Activated naive CD8-positive, alpha-beta T cell (primary cell): ENCODE measurements around the gene NPW.

Source experiments
- H3K27ac Mint-ChIP-seq: one replicate; pipeline ENCODE4 v1.8.0; 2021; ENCODE audit warnings: mixed read lengths
- H3K27me3 Mint-ChIP-seq: one replicate; pipeline ENCODE4 v1.8.0; 2021; ENCODE audit warnings: mixed read lengths
- H3K36me3 Mint-ChIP-seq: one replicate; pipeline ENCODE4 v1.8.0; 2021; ENCODE audit warnings: mixed read lengths
- H3K4me1 Mint-ChIP-seq: one replicate; pipeline ENCODE4 v1.8.0; 2021; ENCODE audit warnings: low read depth, mixed read lengths
- H3K4me3 Mint-ChIP-seq: one replicate; pipeline ENCODE4 v1.8.0; 2021; ENCODE audit warnings: mild to moderate bottlenecking, mixed read lengths
- H3K9me3 Mint-ChIP-seq: one replicate; pipeline ENCODE4 v1.8.0; 2021; ENCODE audit warnings: low read depth, mixed read lengths

The NPW gene

GRCh38 chr16:2054543-2055245 is 35.1 kb downstream of the NPW start:
- no peaks in the 10 kb centered on the region for H3K9me3 Mint-ChIP-seq
- H3K36me3 Mint-ChIP-seq = no peaks in the 10 kb centered on the region
- no peak overlapping the region for H3K27ac Mint-ChIP-seq
- no peaks in the 10 kb centered on the region for H3K4me1 Mint-ChIP-seq
- no peaks in the 10 kb centered on the region for H3K27me3 Mint-ChIP-seq
- no peak overlapping the region for H3K4me3 Mint-ChIP-seq

GRCh38 chr16:2056077-2056476 is 36.5 kb downstream of the NPW start:
- H3K27me3 Mint-ChIP-seq = no peaks in the 10 kb centered on the region
- H3K36me3 Mint-ChIP-seq = no peaks in the 10 kb centered on the region
- no peaks in the 10 kb centered on the region for H3K4me1 Mint-ChIP-seq
- no peak overlapping the region for H3K27ac Mint-ChIP-seq
- H3K9me3 Mint-ChIP-seq = no peaks in the 10 kb centered on the region
- no peak overlapping the region for H3K4me3 Mint-ChIP-seq

GRCh38 chr16:2056681-2057407 is 37.3 kb downstream of the NPW start:
- Mint-ChIP-seq H3K27ac (no peak overlapping the region), H3K4me1 (no peaks in the 10 kb centered on the region), H3K27me3 (no peaks in the 10 kb centered on the region), H3K36me3 (no peaks in the 10 kb centered on the region), H3K4me3 (no peak overlapping the region), H3K9me3 (no peaks in the 10 kb centered on the region)

- no peaks in the 10 kb centered on the region for H3K4me1 Mint-ChIP-seq
- H3K9me3 Mint-ChIP-seq = no peaks in the 10 kb centered on the region
- H3K36me3 Mint-ChIP-seq = no peaks in the 10 kb centered on the region
- no peak overlapping the region for H3K4me3 Mint-ChIP-seq
- no peaks in the 10 kb centered on the region for H3K27me3 Mint-ChIP-seq
- no peak overlapping the region for H3K27ac Mint-ChIP-seq
Observed at GRCh38 chr16:2057438-2057837, 37.9 kb downstream of the NPW start.

GRCh38 chr16:2058420-2058819 is 38.8 kb downstream of the NPW start:
- no peaks in the 10 kb centered on the region for H3K4me1 Mint-ChIP-seq
- no peak overlapping the region for H3K27ac Mint-ChIP-seq
- H3K4me3 Mint-ChIP-seq = no peak overlapping the region
- no peaks in the 10 kb centered on the region for H3K9me3 Mint-ChIP-seq
- no peaks in the 10 kb centered on the region for H3K36me3 Mint-ChIP-seq
- no peaks in the 10 kb centered on the region for H3K27me3 Mint-ChIP-seq

- no peak overlapping the region for H3K4me3 Mint-ChIP-seq
- H3K9me3 Mint-ChIP-seq = no peaks in the 10 kb centered on the region
- H3K36me3 Mint-ChIP-seq = no peaks in the 10 kb centered on the region
- H3K4me1 Mint-ChIP-seq = no peaks in the 10 kb centered on the region
- H3K27ac Mint-ChIP-seq = no peak overlapping the region
- H3K27me3 Mint-ChIP-seq = no peaks in the 10 kb centered on the region
Observed at GRCh38 chr16:2058872-2059271, 39.3 kb downstream of the NPW start.

- Mint-ChIP-seq H3K36me3 (no peaks in the 10 kb centered on the region), H3K9me3 (no peaks in the 10 kb centered on the region), H3K4me3 (no peak overlapping the region), H3K27me3 (no peaks in the 10 kb centered on the region), H3K27ac (no peak overlapping the region), H3K4me1 (no peaks in the 10 kb centered on the region)
Observed at GRCh38 chr16:2060346-2060745, 40.8 kb downstream of the NPW start.

GRCh38 chr16:2061023-2061422 is 41.4 kb downstream of the NPW start:
- Mint-ChIP-seq H3K27ac (no peak overlapping the region), H3K4me3 (no peak overlapping the region), H3K9me3 (no peaks in the 10 kb centered on the region), H3K36me3 (no peaks in the 10 kb centered on the region), H3K4me1 (no peaks in the 10 kb centered on the region), H3K27me3 (no peaks in the 10 kb centered on the region)

- H3K27me3 Mint-ChIP-seq = no peaks in the 10 kb centered on the region
- H3K9me3 Mint-ChIP-seq = no peaks in the 10 kb centered on the region
- no peak overlapping the region for H3K4me3 Mint-ChIP-seq
- H3K27ac Mint-ChIP-seq = no peak overlapping the region
- H3K4me1 Mint-ChIP-seq = no peaks in the 10 kb centered on the region
- H3K36me3 Mint-ChIP-seq = no peaks in the 10 kb centered on the region
Observed at GRCh38 chr16:2061526-2061925, 41.9 kb downstream of the NPW start.

GRCh38 chr16:2062801-2063200 is 43.2 kb downstream of the NPW start:
- Mint-ChIP-seq H3K36me3 (no peaks in the 10 kb centered on the region), H3K4me1 (no peaks in the 10 kb centered on the region), H3K27ac (no peak overlapping the region), H3K4me3 (no peak overlapping the region), H3K27me3 (no peaks in the 10 kb centered on the region), H3K9me3 (no peaks in the 10 kb centered on the region)

GRCh38 chr16:2063861-2064260 is 44.3 kb downstream of the NPW start:
- no peaks in the 10 kb centered on the region for H3K36me3 Mint-ChIP-seq
- no peaks in the 10 kb centered on the region for H3K9me3 Mint-ChIP-seq
- no peaks in the 10 kb centered on the region for H3K27me3 Mint-ChIP-seq
- H3K4me1 Mint-ChIP-seq = no peaks in the 10 kb centered on the region
- no peak overlapping the region for H3K4me3 Mint-ChIP-seq
- H3K27ac Mint-ChIP-seq = no peak overlapping the region

- Mint-ChIP-seq H3K4me1 (no peaks in the 10 kb centered on the region), H3K4me3 (no peak overlapping the region), H3K27me3 (no peaks in the 10 kb centered on the region), H3K36me3 (no peaks in the 10 kb centered on the region), H3K27ac (no peak overlapping the region), H3K9me3 (no peaks in the 10 kb centered on the region)
Observed at GRCh38 chr16:2064368-2064945, 44.9 kb downstream of the NPW start.

GRCh38 chr16:2066139-2066538 is 46.6 kb downstream of the NPW start:
- H3K36me3 Mint-ChIP-seq = no peaks in the 10 kb centered on the region
- H3K4me3 Mint-ChIP-seq = no peak overlapping the region
- H3K27me3 Mint-ChIP-seq = no peaks in the 10 kb centered on the region
- H3K4me1 Mint-ChIP-seq = no peaks in the 10 kb centered on the region
- no peaks in the 10 kb centered on the region for H3K9me3 Mint-ChIP-seq
- H3K27ac Mint-ChIP-seq = no peak overlapping the region
